ENCODE results near the gene KRAS.
"Not testable (repeated sequence)": the region's sequence is repeated elsewhere in the genome, so short reads cannot be mapped to it uniquely, and the experiment has no call there.

DNA sequence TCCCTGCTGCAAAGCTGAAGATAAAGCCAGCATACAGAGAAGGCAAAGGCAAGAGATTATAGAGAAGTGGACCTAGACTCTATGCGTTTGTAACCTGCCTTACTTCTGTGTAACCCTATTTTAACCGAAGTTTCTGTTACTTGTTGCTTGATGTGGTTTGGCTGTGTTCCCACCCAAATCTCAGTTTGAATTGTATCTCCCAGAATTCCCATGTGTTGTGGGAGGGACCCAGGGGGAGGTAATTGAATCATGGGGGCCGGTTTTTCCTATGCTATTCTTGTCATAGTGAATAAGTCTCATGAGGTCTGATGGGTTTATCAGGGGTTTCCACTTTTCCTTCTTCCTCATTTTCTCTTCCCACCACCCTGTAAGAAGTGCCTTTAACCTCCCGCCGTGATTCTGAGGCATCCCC lies 42.1 kb upstream of the KRAS start:
- TF ChIP-seq, protein P1, sequence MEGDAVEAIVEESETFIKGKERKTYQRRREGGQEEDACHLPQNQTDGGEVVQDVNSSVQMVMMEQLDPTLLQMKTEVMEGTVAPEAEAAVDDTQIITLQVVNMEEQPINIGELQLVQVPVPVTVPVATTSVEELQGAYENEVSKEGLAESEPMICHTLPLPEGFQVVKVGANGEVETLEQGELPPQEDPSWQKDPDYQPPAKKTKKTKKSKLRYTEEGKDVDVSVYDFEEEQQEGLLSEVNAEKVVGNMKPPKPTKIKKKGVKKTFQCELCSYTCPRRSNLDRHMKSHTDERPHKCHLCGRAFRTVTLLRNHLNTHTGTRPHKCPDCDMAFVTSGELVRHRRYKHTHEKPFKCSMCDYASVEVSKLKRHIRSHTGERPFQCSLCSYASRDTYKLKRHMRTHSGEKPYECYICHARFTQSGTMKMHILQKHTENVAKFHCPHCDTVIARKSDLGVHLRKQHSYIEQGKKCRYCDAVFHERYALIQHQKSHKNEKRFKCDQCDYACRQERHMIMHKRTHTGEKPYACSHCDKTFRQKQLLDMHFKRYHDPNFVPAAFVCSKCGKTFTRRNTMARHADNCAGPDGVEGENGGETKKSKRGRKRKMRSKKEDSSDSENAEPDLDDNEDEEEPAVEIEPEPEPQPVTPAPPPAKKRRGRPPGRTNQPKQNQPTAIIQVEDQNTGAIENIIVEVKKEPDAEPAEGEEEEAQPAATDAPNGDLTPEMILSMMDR (IDR thresholded peaks at IDR 0.05) = not testable (repeated sequence)
- not testable (repeated sequence) for TF ChIP-seq POLR2A (IDR thresholded peaks at IDR 0.05)

All from body of pancreas (tissue), 4 donors.